ENCODE data around the gene TSPAN18.

DNA sequence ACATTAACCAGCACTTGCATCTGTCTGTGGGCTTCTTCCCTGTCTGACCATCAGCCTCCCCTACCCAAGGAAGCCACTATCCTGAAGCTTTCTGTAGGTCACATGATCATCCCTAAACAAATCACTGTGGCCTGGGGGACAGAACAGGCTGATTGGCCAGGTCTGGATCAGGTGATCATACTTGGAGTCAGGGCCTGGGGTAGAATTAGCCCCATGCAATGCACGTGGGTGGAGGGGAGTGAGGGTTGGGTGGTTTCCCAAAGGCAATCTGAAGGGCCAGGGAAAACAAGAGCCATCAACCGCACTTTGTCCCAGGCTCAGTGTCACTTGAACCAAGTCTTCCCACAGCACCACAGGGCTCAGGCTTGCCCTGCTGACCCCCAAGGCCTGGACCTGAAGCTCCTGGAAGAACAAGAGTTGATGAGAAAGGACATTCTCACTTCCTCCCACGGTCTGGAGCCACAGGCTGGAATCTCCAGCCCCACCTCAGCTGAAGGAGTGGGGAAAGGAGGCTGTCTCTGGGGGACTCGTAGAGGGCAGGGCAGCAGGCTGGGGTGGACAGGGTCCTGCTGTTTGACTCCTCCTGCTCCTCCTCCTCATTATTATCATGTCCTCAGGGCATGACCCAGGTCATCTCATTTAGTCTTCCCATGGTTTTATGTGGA lies 31.5 kb upstream of the TSPAN18 start:
- TF ChIP-seq, protein P1, sequence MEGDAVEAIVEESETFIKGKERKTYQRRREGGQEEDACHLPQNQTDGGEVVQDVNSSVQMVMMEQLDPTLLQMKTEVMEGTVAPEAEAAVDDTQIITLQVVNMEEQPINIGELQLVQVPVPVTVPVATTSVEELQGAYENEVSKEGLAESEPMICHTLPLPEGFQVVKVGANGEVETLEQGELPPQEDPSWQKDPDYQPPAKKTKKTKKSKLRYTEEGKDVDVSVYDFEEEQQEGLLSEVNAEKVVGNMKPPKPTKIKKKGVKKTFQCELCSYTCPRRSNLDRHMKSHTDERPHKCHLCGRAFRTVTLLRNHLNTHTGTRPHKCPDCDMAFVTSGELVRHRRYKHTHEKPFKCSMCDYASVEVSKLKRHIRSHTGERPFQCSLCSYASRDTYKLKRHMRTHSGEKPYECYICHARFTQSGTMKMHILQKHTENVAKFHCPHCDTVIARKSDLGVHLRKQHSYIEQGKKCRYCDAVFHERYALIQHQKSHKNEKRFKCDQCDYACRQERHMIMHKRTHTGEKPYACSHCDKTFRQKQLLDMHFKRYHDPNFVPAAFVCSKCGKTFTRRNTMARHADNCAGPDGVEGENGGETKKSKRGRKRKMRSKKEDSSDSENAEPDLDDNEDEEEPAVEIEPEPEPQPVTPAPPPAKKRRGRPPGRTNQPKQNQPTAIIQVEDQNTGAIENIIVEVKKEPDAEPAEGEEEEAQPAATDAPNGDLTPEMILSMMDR (conservative IDR thresholded peaks at IDR 0.05; ENCODE audit: low read length), result no peak
- no peak for TF ChIP-seq EZH2phosphoT487 (IDR thresholded peaks at IDR 0.05; ENCODE audit: borderline replicate concordance)
